PC-3 (cell line): Measurements from ENCODE around the gene DNAAF3. TPM values are rescaled to one million over a fixed set of nuclear protein-coding genes. Genes with fewer than 3 reads are reported as not detected.

Experiments used
- ATAC-seq: fragments of 200-7000 bp; cut with Tn5 transposase; 2 replicates; pipeline ENCODE4 v1.9.1; 2020; ENCODE audit warnings: mild to moderate bottlenecking, moderate library complexity
- BruUV-seq: library from RNA; stranded (reverse); fragments of 400-500 nt; replicated peaks from 2 replicates; lab custom pipeline; 2021; lab: Mats Ljungman, UMichigan
- CTCF ChIA-PET: fragments of 300-600 bp; sonication (Branson Sonifier 250); formaldehyde crosslinking; loops from one replicate; lab custom pipeline; 2022; ENCODE audit warnings: antibody characterized with exemption; lab: Charles Lee
- POLR2A ChIA-PET: fragments of 300-600 bp; sonication (Branson Sonifier 250); formaldehyde crosslinking; loops from one replicate; lab custom pipeline; 2022; ENCODE audit warnings: antibody characterized with exemption; ENCODE audit not compliant: unreplicated experiment; lab: Charles Lee
- DNase-seq: peaks from one replicate; pipeline ENCODE4 v3.0.0-alpha.2; 2015
- H2AFZ ChIP-seq: fragments of 300-600 bp; sonication (generic); 2 replicates; pipeline ENCODE4 v1.6.0; 2016; ENCODE audit warnings: antibody characterized with exemption, low read length
- H3F3A ChIP-seq: fragments of 300-600 bp; sonication (generic); one replicate; pipeline ENCODE4 v1.6.0; 2017; ENCODE audit warnings: antibody characterized with exemption, low read length, control low read depth, mild to moderate bottlenecking; ENCODE audit not compliant: unreplicated experiment
- H3K27ac ChIP-seq: fragments of 300-600 bp; sonication (generic); 2 replicates; pipeline ENCODE4 v1.5.1; 2016; ENCODE audit warnings: mild to moderate bottlenecking, low read length
- H3K27me3 ChIP-seq: fragments of 300-600 bp; sonication (generic); 2 replicates; pipeline ENCODE4 v1.6.1; 2016; ENCODE audit warnings: low read length, mixed read lengths
- H3K36me3 ChIP-seq: fragments of 300-600 bp; sonication (generic); 2 replicates; pipeline ENCODE4 v1.6.1; 2016; ENCODE audit warnings: low read depth, mixed run types, low read length, mixed read lengths
- H3K4me1 ChIP-seq: fragments of 300-600 bp; sonication (generic); 2 replicates; pipeline ENCODE4 v1.5.1; 2016; ENCODE audit warnings: low read length; ENCODE audit not compliant: insufficient read depth
- H3K4me2 ChIP-seq: fragments of 300-600 bp; sonication (generic); 2 replicates; pipeline ENCODE4 v1.6.0; 2016; ENCODE audit warnings: low read length
- H3K4me3 ChIP-seq: fragments of 300-600 bp; sonication (generic); 2 replicates; pipeline ENCODE4 v1.5.1; 2016; ENCODE audit warnings: mild to moderate bottlenecking, low read length, mixed read lengths
- H3K79me2 ChIP-seq: fragments of 300-600 bp; sonication (generic); 2 replicates; pipeline ENCODE4 v1.6.1; 2017; ENCODE audit warnings: low read length, mixed read lengths
- H3K9ac ChIP-seq: fragments of 300-600 bp; sonication (generic); 2 replicates; pipeline ENCODE4 v1.6.0; 2016; ENCODE audit warnings: mild to moderate bottlenecking, low read length
- H3K9me2 ChIP-seq: fragments of 300-600 bp; sonication (generic); replicated peaks from 2 replicates; pipeline ENCODE4 v1.6.1; 2016; ENCODE audit warnings: mixed run types, low read length, mixed read lengths
- H3K9me3 ChIP-seq: fragments of 300-600 bp; sonication (generic); 2 replicates; pipeline ENCODE4 v1.6.1; 2016; ENCODE audit warnings: low read length, mixed read lengths
- H4K20me1 ChIP-seq: fragments of 300-600 bp; sonication (generic); 2 replicates; pipeline ENCODE4 v1.6.1; 2016; ENCODE audit warnings: low read length, mixed read lengths
- CTCF ChIP-seq: fragments of 300-600 bp; sonication (generic); conservative IDR thresholded peaks from 2 replicates; pipeline ENCODE4 v1.5.1; 2017; ENCODE audit warnings: antibody characterized with exemption, low read depth, mild to moderate bottlenecking, low read length
- EZH2 ChIP-seq: fragments of 300-600 bp; sonication (generic); IDR thresholded peaks from one replicate; pipeline ENCODE4 v1.6.1; 2017; ENCODE audit warnings: antibody characterized with exemption, mild to moderate bottlenecking, low read length; ENCODE audit not compliant: unreplicated experiment
- EZH2phosphoT487 ChIP-seq: fragments of 300-600 bp; sonication (generic); IDR thresholded peaks from 2 replicates; pipeline ENCODE4 v1.6.1; 2018; ENCODE audit warnings: mild to moderate bottlenecking, antibody characterized with exemption, low read length, borderline replicate concordance
- intact Hi-C: fragments of 100-400 bp; cut with micrococcal nuclease; formaldehyde crosslinking; loops from 2 replicates; pipeline ENCODE4 v1.9.0; 2023
- total RNA-seq: library from RNA; depleted of rRNA; stranded (reverse); fragments of >200 nt; gene quantifications from 2 replicates; pipeline ENCODE4 v1.2.3, GENCODE V29; 2014

Gene DNAAF3
- total RNA-seq, 1 experiment from 2014 or later, result 30.0 TPM

DNA sequence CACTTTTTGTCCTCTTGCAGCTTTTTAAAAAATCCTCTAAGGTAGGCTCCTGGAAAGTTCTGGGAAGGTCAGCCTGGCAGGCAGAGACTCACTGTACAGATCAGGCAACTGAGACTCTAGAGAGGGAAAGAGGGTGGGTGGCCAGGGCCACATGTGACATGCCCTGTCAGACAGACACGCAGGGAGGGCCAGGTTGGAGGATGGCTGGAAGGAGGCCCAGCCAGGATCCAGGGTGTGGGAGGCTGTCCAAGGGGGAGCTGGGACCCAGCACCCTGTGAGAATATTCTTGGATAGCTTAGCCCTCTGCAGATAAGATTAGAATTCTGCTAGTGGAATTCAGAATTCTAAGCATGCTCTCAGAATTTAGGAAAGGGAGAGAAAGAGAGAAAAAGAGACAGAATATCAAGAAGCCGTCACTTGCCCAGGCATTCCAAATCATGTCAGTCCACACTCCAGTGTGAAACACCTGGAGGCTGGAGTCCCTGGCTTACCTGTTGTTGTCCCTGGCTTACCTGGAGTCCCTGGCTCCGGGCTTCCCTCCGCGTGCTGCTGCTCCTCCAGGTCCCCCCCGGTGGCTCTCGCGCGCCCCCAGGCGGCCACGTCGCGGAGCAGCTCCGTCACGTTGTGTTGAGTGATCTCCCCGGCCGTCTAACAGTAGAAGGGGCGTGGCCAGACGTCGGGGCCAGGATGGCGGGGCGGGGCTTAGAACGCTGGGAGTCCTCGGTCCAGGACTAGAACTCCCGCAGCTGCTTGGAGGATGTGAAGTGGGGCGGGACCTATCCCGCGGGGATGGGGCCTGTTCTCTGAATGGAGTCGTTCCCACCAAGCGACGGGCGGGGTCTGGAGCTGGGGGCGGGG, 6.1 kb downstream of the DNAAF3 start:
- CTCF ChIA-PET, result interaction anchor here (0.7 to 2.6 kb wide), 4 partner anchors 11 to 224 kb away, joined by 3 to 25 read pairs (median 6); partner anchors contain the start of genes TMEM238 and TNNT1
- no peaks in the 10 kb centered on the region for H4K20me1 ChIP-seq
- DNase-seq (peak; percentile 99), ATAC-seq (peak; percentile 81)
- H3K4me2 ChIP-seq, result peak overlapping the region; percentile 34
- H3K9me2 ChIP-seq, result no peaks in the 10 kb centered on the region
- intact Hi-C loops, result loop anchor here (1.0 to 10.0 kb wide), 3 partner anchors 14 to 86 kb away; partner anchors contain the start of gene EPS8L1
- peaks cover 21% of the 10 kb centered on the region for H3K4me1 ChIP-seq
- H3K4me3 ChIP-seq, result no peak overlapping the region
- no TSS peak for BruUV-seq
- H3K27me3 ChIP-seq, result no peaks in the 10 kb centered on the region
- peak overlapping the region; percentile 39; the same call in 1 of the 2 replicates for H2AFZ ChIP-seq
- no peaks in the 10 kb centered on the region for H3K9me3 ChIP-seq
- TF ChIP-seq EZH2 (no peak), CTCF (peak; percentile 99)
- no peaks in the 10 kb centered on the region for H3F3A ChIP-seq
- H3K9ac ChIP-seq, result peak overlapping the region; percentile 1; the same call in 1 of the 2 replicates
- H3K27ac ChIP-seq, result no peak overlapping the region
- H3K79me2 ChIP-seq, result no peaks in the 10 kb centered on the region
- POLR2A ChIA-PET, result no interaction called here
- no peaks in the 10 kb centered on the region for H3K36me3 ChIP-seq

GRCh38 chr19:55158848-55159749, 7.3 kb downstream of the DNAAF3 start:
- Histone ChIP-seq H3K27me3 (no peaks in the 10 kb centered on the region), H3K36me3 (no peaks in the 10 kb centered on the region), H4K20me1 (no peaks in the 10 kb centered on the region), H3K9me2 (no peaks in the 10 kb centered on the region), H3K9ac (no peak overlapping the region), H3K4me2 (peak overlapping the region; percentile 34), H3K27ac (no peak overlapping the region), H3K4me3 (no peak overlapping the region), H3F3A (no peaks in the 10 kb centered on the region), H3K79me2 (no peaks in the 10 kb centered on the region), H3K4me1 (peaks cover 21% of the 10 kb centered on the region), H2AFZ (no peak overlapping the region), H3K9me3 (no peaks in the 10 kb centered on the region)
- peak; percentile 17 for ATAC-seq
- BruUV-seq, result TSS peak; percentile 17
- DNase-seq, result peak; percentile 55
- ChIA-PET POLR2A (interaction anchor here (0.6 kb wide), 2 partner anchors 12 to 466 kb away, joined by 3 to 5 read pairs; no protein-coding TSS in a partner anchor), CTCF (interaction anchor here (0.6 to 2.6 kb wide), 3 partner anchors 12 to 278 kb away, joined by 3 to 25 read pairs (median 10); no protein-coding TSS in a partner anchor)
- intact Hi-C loops, result no loop called here
- TF ChIP-seq CTCF (no peak), EZH2phosphoT487 (no peak), EZH2 (no peak)
